Fibroblast of peridontal ligament (primary cell): ENCODE data around the gene FCER1G.

Experiments used
- DNase-seq: peaks from one replicate; pipeline ENCODE4 v3.0.0-alpha.2; 2010; ENCODE audit errors: extremely low read depth

FCER1G gene

GRCh38 chr1:161215076-161215475, at the start of gene FCER1G:
Gene FCER1G, plus strand, starts transcription at chr1:161215295. Its CDS starts 27 bp downstream, at chr1:161215322.
- DNase-seq, result no peak

GRCh38 chr1:161165742-161166668, 49.1 kb upstream of the FCER1G start, which contains the start of gene PPOX:
Gene PPOX, plus strand, starts transcription at chr1:161166426. Its CDS starts 422 bp downstream, at chr1:161166848.
- DNase-seq, result peak; percentile 97

DNA sequence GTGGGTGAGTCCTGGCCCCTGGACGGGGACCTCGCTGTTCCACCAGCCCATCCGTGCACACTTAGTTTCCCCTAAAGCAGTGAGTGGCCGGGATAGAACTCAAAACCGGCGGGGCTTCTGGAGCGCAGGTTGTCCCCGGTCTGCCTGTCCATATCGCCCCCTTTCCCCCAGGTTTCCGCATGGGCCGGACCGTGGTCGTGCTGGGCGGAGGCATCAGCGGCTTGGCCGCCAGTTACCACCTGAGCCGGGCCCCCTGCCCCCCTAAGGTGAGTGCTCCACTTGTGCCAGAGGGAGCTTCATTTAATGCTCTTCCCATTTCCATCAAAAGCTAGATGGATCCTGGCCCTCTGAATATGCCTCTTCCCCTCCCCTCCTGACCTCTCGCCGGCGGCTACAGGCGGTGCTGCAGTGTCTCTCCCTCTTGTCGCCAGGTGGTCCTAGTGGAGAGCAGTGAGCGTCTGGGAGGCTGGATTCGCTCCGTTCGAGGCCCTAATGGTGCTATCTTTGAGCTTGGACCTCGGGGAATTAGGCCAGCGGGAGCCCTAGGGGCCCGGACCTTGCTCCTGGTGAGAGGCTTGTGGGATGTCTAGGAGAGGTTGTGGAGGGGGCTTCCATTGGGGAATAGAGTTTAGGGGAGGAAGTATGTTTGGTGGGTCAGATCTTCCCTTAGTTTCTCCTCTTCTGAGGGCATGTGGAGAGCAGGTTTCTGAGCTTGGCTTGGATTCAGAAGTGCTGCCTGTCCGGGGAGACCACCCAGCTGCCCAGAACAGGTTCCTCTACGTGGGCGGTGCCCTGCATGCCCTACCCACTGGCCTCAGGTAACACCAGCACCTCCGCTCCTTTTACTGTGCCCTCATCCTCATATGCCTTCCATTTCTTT, 48.2 kb upstream of the FCER1G start:
- DNase-seq, result no peak

GRCh38 chr1:161168906-161169305, 46.2 kb upstream of the FCER1G start:
- no peak for DNase-seq

GRCh38 chr1:161171191-161171590, 43.9 kb upstream of the FCER1G start:
- DNase-seq, result no peak

DNA sequence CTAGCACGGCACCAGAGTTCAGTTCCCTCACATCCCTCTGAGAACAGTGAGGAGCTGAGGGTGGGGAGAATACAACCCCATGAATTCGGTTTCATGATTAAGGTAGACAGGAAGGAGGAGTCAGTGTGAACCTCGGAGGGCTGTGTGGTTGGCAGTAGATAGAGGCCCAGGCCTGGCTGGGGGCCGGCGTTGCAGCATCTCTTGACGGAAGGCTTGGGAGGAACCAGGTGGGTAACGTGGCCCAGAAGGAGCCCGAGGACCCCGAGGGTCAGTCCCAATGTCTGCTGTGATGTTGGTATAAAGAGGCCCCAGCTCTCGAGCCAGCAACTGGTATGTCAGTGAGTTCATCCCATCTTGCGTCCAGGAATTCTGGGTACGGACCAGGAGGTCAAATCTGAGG, 43.4 kb upstream of the FCER1G start:
- DNase-seq, result no peak

GRCh38 chr1:161172349-161172748, 42.7 kb upstream of the FCER1G start:
- no peak for DNase-seq

GRCh38 chr1:161172776-161173376, 42.2 kb upstream of the FCER1G start:
- DNase-seq, result peak; percentile 100

GRCh38 chr1:161173711-161174110, 41.4 kb upstream of the FCER1G start:
- DNase-seq, result no peak

GRCh38 chr1:161174911-161175310, 40.2 kb upstream of the FCER1G start:
- DNase-seq, result no peak

GRCh38 chr1:161175771-161176453, 39.2 kb upstream of the FCER1G start:
- DNase-seq, result no peak

DNA sequence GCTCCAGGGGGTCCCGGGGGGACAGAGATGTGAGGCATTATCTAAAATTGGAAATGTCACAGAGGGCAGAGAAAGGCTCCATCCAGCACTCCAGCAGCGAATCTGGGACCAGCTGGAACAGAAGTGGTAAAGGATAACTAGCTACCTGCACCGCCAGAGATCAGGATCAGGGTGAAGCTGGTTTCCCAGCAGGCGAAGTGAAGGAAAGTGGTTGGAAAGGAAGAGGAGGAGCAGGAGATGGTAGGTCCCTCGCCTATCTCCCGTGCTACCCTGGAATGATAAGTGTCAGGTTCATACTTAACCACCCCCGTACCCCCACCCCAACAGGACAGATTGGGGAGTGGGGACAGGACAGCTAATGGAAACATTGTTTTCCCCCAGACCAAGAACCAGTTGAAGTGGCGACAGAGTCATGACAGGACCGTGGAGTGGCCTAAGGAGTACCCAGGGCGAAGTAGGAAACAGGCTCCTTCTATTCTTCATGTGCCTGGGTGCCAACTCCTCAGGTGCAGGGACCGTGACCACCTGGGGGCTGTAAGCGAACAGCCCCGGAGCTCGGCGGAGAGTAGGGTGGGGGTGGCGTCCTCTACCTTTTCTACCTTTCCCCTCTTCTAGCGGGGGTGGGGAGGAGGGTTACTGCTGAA, 38.5 kb upstream of the FCER1G start:
- DNase-seq, result no peak

- DNase-seq, result peak; percentile 68
Measured at GRCh38 chr1:161177112-161177935, 37.8 kb upstream of the FCER1G start, which contains the start of gene B4GALT3. Gene B4GALT3, minus strand, starts transcription at chr1:161177507. Its CDS starts 1,447 bp downstream, at chr1:161176060.

DNA sequence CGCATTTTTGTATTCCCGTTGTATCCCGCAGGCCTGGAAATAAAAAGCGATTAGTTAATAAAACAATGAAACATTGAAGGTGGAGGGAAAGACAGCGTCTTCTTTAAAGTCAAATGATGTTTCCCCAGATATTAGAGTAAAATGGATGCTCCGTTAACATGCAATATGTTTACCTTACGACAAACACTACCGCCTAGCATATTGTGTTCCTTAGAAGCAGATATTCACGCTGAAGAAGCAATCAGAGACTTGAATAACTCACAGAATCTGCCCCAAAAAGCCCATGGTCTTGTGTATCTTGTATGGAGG, 37.2 kb upstream of the FCER1G start:
- no peak for DNase-seq

DNA sequence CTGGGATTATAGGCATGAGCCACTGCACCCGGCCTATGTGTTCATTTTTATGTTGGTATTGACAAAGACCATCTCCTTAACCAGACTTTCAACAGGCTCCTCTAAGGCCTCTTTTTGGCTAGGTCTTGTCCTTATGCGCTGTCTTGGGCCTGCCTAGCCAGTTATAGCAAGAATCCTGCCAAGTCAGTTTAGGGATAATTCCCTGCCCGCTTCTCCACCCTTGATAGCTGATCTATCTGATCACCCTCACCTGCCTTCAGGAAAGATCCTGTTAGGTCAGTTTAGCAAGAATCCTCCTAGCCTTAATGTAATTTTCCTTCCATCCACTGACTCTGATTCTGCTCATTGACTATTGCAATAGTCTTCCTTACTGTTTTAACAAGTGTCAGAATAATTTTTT, 35.4 kb upstream of the FCER1G start:
- DNase-seq, result no peak

DNA sequence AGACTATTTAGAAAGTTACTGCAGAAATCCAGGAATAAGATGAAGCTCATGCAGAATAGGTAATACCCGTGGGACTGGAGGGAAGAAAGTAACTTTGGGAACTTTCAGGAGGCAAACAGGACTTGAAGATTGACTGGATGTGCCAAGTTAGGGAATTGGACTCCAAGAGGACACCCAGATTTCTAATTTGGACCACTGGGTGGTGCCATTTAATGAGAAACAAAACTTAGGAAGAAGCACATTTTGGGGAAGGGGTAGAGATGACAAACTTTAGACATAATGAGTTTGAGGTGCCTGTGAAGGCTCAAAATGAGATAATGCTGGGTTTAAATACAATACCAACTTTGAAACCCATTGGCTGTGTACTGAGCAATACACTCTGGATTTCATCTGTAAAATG, 34.5 kb upstream of the FCER1G start:
- DNase-seq, result no peak

DNA sequence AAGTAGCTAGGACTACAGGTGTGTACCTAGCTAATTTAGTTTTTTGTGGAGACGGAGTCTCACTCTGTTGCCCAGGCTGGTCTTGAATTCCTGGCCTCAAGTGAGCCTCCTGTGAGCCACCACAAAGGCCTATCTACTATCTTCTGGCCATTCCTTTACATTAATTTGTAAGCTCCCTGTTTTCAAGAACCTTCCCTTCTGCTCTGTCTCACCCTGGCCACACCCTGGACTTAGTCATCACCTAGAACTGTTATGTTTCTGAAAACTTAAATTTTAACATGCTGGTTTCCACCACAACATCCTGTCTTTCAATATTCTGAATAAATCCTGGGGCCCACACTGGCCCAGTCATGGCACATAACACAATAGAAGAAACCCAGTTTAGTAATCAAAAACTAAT, 32.9 kb upstream of the FCER1G start:
- DNase-seq, result peak; percentile 49

DNA sequence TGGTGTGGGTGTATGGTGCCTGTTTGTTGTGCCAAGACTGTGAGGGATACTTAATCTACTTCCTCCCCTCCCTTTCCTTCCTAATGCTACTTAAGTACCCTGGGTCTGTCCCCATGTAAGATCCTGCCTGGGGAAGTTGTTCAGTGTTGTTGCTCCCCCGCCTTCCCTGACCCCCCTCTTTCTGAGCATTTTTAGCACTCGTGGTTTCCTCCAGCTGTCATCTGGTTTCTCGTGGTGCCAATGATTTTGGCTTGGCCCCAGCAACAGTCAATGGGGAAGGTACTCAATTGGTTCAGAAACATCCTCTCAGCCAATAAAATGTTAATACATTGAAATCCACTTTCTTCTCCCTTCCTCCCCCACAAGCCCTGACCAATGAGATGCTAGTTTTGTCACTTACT, 29.8 kb upstream of the FCER1G start:
- DNase-seq, result peak; percentile 84

DNA sequence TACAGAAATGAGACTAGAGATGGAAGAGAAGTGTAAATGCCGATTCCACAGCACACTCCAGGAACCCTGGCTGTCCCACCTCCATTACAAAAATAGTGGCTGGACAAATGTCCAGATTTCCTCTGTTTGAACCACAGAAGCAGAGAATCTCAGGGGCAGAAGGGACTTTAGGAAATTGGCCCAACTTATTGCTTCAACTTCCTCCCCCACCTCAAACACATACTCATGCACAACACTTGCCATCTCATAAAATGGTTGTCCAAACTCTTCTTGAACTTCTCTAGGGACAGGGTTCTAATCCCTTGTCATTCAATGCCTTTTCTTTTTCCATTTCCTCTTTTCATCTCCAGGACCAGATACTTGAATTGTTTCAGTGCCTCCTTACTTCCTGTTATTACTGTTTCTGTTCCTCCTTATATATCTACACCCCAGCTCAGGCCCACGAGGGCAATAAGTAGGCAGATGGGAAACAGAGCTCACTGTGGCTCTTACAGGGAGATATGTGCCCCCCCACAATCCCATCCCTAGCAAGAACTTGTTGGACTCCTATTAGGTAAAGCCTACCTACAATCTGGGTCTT, 29.3 kb upstream of the FCER1G start:
- no peak for DNase-seq

DNA sequence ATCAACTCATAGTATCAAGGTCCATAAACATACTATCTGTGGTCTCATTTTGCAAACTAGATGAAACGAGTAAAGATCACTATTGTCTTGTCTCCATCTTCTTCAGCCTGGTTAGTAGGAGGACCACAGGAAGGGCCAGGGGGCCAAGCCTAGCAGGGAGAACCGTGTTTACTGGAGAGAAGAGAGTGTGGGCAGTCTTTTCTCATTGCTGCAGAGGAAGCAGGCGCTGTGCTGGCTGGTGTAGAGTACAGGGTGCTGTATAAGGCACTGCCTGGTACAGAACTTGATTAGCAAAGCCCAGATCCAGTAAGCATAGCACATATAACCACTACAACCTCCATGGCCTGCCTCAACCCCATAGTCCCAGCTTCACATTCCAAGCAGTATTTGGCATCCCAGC, 27.8 kb upstream of the FCER1G start:
- no peak for DNase-seq
